IMR-90 (cell line): ENCODE data around the gene SYS1. TPM values are rescaled to one million over a fixed set of nuclear protein-coding genes. Genes with fewer than 3 reads are reported as not detected.
A peak's percentile ranks its signal among the peaks of the same experiment; 100 is the strongest.

Experiments
- ATAC-seq: fragments of 200-7000 bp; cut with Tn5 transposase; 2 replicates; pipeline ENCODE4 v1.9.1; 2020; ENCODE audit warnings: low read depth, mild to moderate bottlenecking, moderate library complexity
- BruUV-seq: library from RNA; stranded (reverse); fragments of 400-500 nt; replicated peaks from 2 replicates; lab custom pipeline; 2021; lab: Mats Ljungman, UMichigan
- CTCF ChIA-PET: fragments of 300-600 bp; formaldehyde crosslinking; extraction: SDS; loops from one replicate; lab custom pipeline; 2021; ENCODE audit warnings: antibody characterized with exemption; lab: Yijun Ruan, JAX
- POLR2A ChIA-PET: fragments of 300-600 bp; sonication (Branson Sonifier 250); formaldehyde crosslinking; loops from one replicate; lab custom pipeline; 2022; ENCODE audit warnings: antibody characterized with exemption; ENCODE audit not compliant: unreplicated experiment; lab: Charles Lee
- DNase-seq: peaks from one replicate; pipeline ENCODE4 v3.0.0; 2013
- H2AFZ ChIP-seq: replicated peaks from 2 replicates; pipeline ENCODE3; 2013; ENCODE audit warnings: low read length, mild to moderate bottlenecking; ENCODE audit not compliant: poor library complexity
- H2AK5ac ChIP-seq: 2 replicates; pipeline ENCODE4 v1.6.1; 2013; ENCODE audit warnings: low read depth, low read length, inconsistent platforms
- H2AK9ac ChIP-seq: replicated peaks from 2 replicates; pipeline ENCODE3; 2013; ENCODE audit warnings: mild to moderate bottlenecking, low read depth, low read length, moderate library complexity; ENCODE audit not compliant: poor library complexity
- H2BK120ac ChIP-seq: 2 replicates; pipeline ENCODE4 v1.6.1; 2013; ENCODE audit warnings: low read depth, low read length, inconsistent platforms
- H2BK15ac ChIP-seq: 3 replicates; pipeline ENCODE4 v1.6.1; 2013; ENCODE audit warnings: low read depth, low read length, inconsistent platforms
- H2BK20ac ChIP-seq: 2 replicates; pipeline ENCODE4 v1.6.1; 2013; ENCODE audit warnings: low read depth, mild to moderate bottlenecking, inconsistent platforms, low read length, moderate library complexity
- H2BK5ac ChIP-seq: 2 replicates; pipeline ENCODE4 v1.6.1; 2013; ENCODE audit warnings: mild to moderate bottlenecking, low read depth, low read length, inconsistent platforms; ENCODE audit not compliant: poor library complexity, severe bottlenecking
- H3K14ac ChIP-seq: replicated peaks from 2 replicates; pipeline ENCODE4 v1.6.1; 2013; ENCODE audit warnings: low read depth, low read length, inconsistent platforms
- H3K18ac ChIP-seq: 2 replicates; pipeline ENCODE4 v1.6.1; 2013; ENCODE audit warnings: low read depth, low read length, control low read depth
- H3K23ac ChIP-seq: 2 replicates; pipeline ENCODE4 v1.6.1; 2013; ENCODE audit warnings: low read depth, low read length, inconsistent platforms
- H3K27ac ChIP-seq: 2 replicates; pipeline ENCODE4 v1.5.1; 2013; ENCODE audit warnings: mild to moderate bottlenecking, control low read depth, low read length; ENCODE audit not compliant: insufficient read depth
- H3K27me3 ChIP-seq: 2 replicates; pipeline ENCODE4 v1.6.1; 2013; ENCODE audit warnings: low read length; ENCODE audit not compliant: control insufficient read depth, insufficient read depth
- H3K36me3 ChIP-seq: 2 replicates; pipeline ENCODE4 v1.6.1; 2013; ENCODE audit warnings: low read length, mixed read lengths; ENCODE audit not compliant: control insufficient read depth, insufficient read depth
- H3K4ac ChIP-seq: 2 replicates; pipeline ENCODE4 v1.6.1; 2013; ENCODE audit warnings: low read depth, low read length, inconsistent platforms
- H3K4me1 ChIP-seq: 2 replicates; pipeline ENCODE4 v1.6.1; 2013; ENCODE audit warnings: low read length, mixed read lengths; ENCODE audit not compliant: control insufficient read depth, insufficient read depth
- H3K4me2 ChIP-seq: 2 replicates; pipeline ENCODE4 v1.6.1; 2013; ENCODE audit warnings: low read depth, mild to moderate bottlenecking, control low read depth, low read length, moderate library complexity
- H3K4me3 ChIP-seq: 2 replicates; pipeline ENCODE4 v1.5.1; 2013; ENCODE audit warnings: low read depth, mild to moderate bottlenecking, control low read depth, low read length, moderate library complexity; ENCODE audit not compliant: insufficient read depth
- H3K56ac ChIP-seq: 2 replicates; pipeline ENCODE4 v1.6.1; 2013; ENCODE audit warnings: low read length, inconsistent platforms; ENCODE audit not compliant: insufficient read depth; ENCODE audit errors: extremely low read depth
- H3K79me1 ChIP-seq, 2 experiments: 2 replicates each; pipeline ENCODE4 v1.6.1; 2013; ENCODE audit warnings: low read length in 2 of 2, inconsistent platforms in 1 of 2, low read depth in 1 of 2
- H3K9ac ChIP-seq: 2 replicates; pipeline ENCODE4 v1.6.1; 2013; ENCODE audit warnings: low read depth, low read length, control low read depth
- H3K9me1 ChIP-seq: 2 replicates; pipeline ENCODE4 v1.6.1; 2013; ENCODE audit warnings: low read length, inconsistent platforms; ENCODE audit not compliant: insufficient read depth
- H3K9me3 ChIP-seq: 2 replicates; pipeline ENCODE4 v1.6.1; 2013; ENCODE audit warnings: low read length; ENCODE audit not compliant: control insufficient read depth, insufficient read depth
- H4K20me1 ChIP-seq: 2 replicates; pipeline ENCODE4 v1.6.1; 2013; ENCODE audit warnings: low read length, inconsistent platforms; ENCODE audit not compliant: insufficient read depth
- H4K5ac ChIP-seq: 2 replicates; pipeline ENCODE4 v1.6.1; 2013; ENCODE audit warnings: mild to moderate bottlenecking, low read depth, low read length, control low read depth
- H4K8ac ChIP-seq, 2 experiments: 2 replicates each; pipeline ENCODE4 v1.6.1; 2013; ENCODE audit warnings: low read depth in 2 of 2, low read length in 2 of 2, control low read depth in 1 of 2, inconsistent platforms in 1 of 2
- H4K91ac ChIP-seq: 2 replicates; pipeline ENCODE4 v1.6.1; 2013; ENCODE audit warnings: low read depth, low read length, inconsistent platforms; ENCODE audit not compliant: insufficient read depth
- BHLHE40 ChIP-seq: fragments of 150-350 bp; IDR thresholded peaks from 2 replicates; pipeline ENCODE4 v1.6.1; 2016; ENCODE audit warnings: mild to moderate bottlenecking, low read depth, low read length
- CEBPB ChIP-seq: IDR thresholded peaks from 2 replicates; pipeline ENCODE4 v1.6.1; 2012; ENCODE audit warnings: low read depth, low read length, improper control_type of control experiment
- FOS ChIP-seq: fragments of 150-350 bp; IDR thresholded peaks from 2 replicates; pipeline ENCODE4 v1.6.1; 2016; ENCODE audit warnings: low read depth, low read length
- MAFK ChIP-seq: IDR thresholded peaks from 2 replicates; pipeline ENCODE4 v1.6.1; 2012; ENCODE audit warnings: low read depth, low read length, improper control_type of control experiment
- MAZ ChIP-seq: IDR thresholded peaks from 2 replicates; pipeline ENCODE4 v1.6.1; 2012; ENCODE audit warnings: low read depth, mild to moderate bottlenecking, low read length, improper control_type of control experiment, moderate library complexity, borderline replicate concordance
- POLR2A ChIP-seq: IDR thresholded peaks from 2 replicates; pipeline ENCODE4 v1.6.1; 2012; ENCODE audit warnings: mild to moderate bottlenecking, low read depth, low read length
- SMC3 ChIP-seq: fragments of 150-350 bp; IDR thresholded peaks from 2 replicates; pipeline ENCODE4 v1.6.1; 2016; ENCODE audit warnings: low read depth, mild to moderate bottlenecking, antibody characterized with exemption, low read length, moderate library complexity
- WGBS, 2 experiments: methylation state at CpG; one replicate each; pipeline versions ENCODE4 v1.1.5 to v1.1.7; 2013; ENCODE audit warnings: missing lambda C conversion rate in 2 of 2; ENCODE audit not compliant: insufficient read length in 1 of 2; ENCODE audit errors: extremely low coverage in 2 of 2; 5-methylcytosine and 5-hydroxymethylcytosine counted together
- dilution Hi-C: fragments of 300-500 bp; cut with HindIII; formaldehyde crosslinking; loops from one replicate; pipeline ENCODE4 v1.14.3; 2018; ENCODE audit warnings: low sequenced_read_pairs; ENCODE audit not compliant: unreplicated experiment
- in situ Hi-C: fragments of 300-500 bp; cut with MboI; formaldehyde crosslinking; loops from 3 replicates; pipeline ENCODE4 v1.14.3; 2019; ENCODE audit warnings: low sequenced_read_pairs, inconsistent platforms, mixed read lengths
- intact Hi-C: fragments of 100-400 bp; cut with micrococcal nuclease; formaldehyde crosslinking; loops from 2 replicates; pipeline ENCODE4 v1.10.0; 2022
- polyA plus RNA-seq, 3 experiments: library from polyadenylated mRNA; depleted of rRNA; stranded (reverse); fragments of >200 nt; gene quantifications; 2 replicates each; pipeline ENCODE4 v1.2.3, GENCODE V29; 2012; ENCODE audit warnings: low replicate concordance in 1 of 3
- total RNA-seq: library from RNA; depleted of rRNA; stranded (reverse); fragments of >200 nt; gene quantifications from 2 replicates; pipeline ENCODE4 v1.2.3, GENCODE V29; 2012
- TF ChIP-seq, protein P1 (sequence below): conservative IDR thresholded peaks from 2 replicates; pipeline ENCODE4 v1.5.1; 2012; ENCODE audit warnings: mild to moderate bottlenecking, low read depth, low read length, improper control_type of control experiment

The SYS1 gene
- total and polyA plus RNA-seq, 2 of the 4 experiments (the other 2 are of a cell fraction), result 12.9 to 24.6 TPM

DNA sequence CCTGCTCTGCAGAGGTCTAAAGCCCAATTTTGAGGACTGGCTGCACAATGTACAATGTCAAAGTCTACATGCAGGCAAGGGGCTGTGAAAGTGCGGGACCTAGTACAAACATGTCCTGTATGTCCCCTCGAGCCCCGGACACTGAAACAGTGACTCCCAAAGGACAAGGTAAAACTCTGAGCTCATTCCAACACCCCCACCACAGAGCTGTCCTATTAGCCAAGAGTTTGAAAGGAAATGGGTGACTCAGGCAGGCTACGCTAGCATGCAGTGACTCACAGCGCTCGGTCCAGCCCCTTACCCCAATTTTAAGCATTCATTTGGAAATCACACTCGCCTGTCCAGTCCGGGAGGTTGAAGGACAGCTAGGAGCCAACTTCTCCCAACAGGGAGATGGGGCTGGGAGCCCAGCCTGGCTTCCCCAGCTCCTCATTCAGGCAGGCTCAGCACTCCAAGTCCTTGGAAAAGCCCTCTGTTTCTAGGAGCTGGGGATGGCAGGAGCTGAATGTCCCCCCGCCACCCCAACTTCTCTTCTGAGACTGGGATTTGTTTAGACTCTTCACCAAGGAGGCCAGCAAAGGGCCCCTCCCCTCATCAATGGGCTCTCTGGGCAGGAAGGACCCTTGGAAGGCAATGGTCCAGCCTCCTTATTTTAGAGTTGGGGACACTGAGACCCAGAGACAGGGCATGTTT, 18.6 kb upstream of the SYS1 start:
- peak overlapping the region; percentile 99 for H4K91ac ChIP-seq
- H2BK5ac ChIP-seq, result peak overlapping the region; percentile 93
- H3K4me3 ChIP-seq, result peak overlapping the region; percentile 21
- peaks cover 49% of the 10 kb centered on the region for H3K4me1 ChIP-seq
- H3K9me1 ChIP-seq, result peaks cover 28% of the 10 kb centered on the region
- BruUV-seq, result TSS peak; percentile 95
- H3K4me2 ChIP-seq, result peak overlapping the region; percentile 87
- H3K27me3 ChIP-seq, result no peaks in the 10 kb centered on the region
- intact Hi-C loops (no loop called here), dilution Hi-C loops (no loop called here), in situ Hi-C loops (loop anchor here (25.0 kb wide), 1 partner anchor 568 kb away; the partner anchor contains the start of gene PLTP)
- H2AFZ ChIP-seq, result peak overlapping the region; percentile 76
- H2BK120ac ChIP-seq, result peak overlapping the region; percentile 95
- peak overlapping the region; percentile 93 for H2AK5ac ChIP-seq
- H3K18ac ChIP-seq, result peak overlapping the region; percentile 71
- peak overlapping the region; percentile 99; the same call in 2 of the 3 replicates for H2BK15ac ChIP-seq
- H2AK9ac ChIP-seq, result peak overlapping the region; percentile 91
- peak overlapping the region; percentile 65 for H4K5ac ChIP-seq
- ATAC-seq, result peak; percentile 42
- H3K4ac ChIP-seq, result peak overlapping the region; percentile 99
- peak overlapping the region; percentile 84 for H3K56ac ChIP-seq
- peak overlapping the region; percentile 93 for H3K14ac ChIP-seq
- peaks cover 5 to 83% of the 10 kb centered on the region in 2 experiments; a peak in 3 of 4 replicates for H3K79me1 ChIP-seq
- TF ChIP-seq FOS, result peak; percentile 97
- no peak for TF ChIP-seq MAFK
- peak; percentile 93 for TF ChIP-seq CEBPB
- TF ChIP-seq MAZ, result peak; percentile 61; the same call in 1 of the 2 replicates
- TF ChIP-seq, protein P1, sequence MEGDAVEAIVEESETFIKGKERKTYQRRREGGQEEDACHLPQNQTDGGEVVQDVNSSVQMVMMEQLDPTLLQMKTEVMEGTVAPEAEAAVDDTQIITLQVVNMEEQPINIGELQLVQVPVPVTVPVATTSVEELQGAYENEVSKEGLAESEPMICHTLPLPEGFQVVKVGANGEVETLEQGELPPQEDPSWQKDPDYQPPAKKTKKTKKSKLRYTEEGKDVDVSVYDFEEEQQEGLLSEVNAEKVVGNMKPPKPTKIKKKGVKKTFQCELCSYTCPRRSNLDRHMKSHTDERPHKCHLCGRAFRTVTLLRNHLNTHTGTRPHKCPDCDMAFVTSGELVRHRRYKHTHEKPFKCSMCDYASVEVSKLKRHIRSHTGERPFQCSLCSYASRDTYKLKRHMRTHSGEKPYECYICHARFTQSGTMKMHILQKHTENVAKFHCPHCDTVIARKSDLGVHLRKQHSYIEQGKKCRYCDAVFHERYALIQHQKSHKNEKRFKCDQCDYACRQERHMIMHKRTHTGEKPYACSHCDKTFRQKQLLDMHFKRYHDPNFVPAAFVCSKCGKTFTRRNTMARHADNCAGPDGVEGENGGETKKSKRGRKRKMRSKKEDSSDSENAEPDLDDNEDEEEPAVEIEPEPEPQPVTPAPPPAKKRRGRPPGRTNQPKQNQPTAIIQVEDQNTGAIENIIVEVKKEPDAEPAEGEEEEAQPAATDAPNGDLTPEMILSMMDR, result no peak
- peak; percentile 91 for TF ChIP-seq POLR2A
- TF ChIP-seq SMC3, result no peak
- TF ChIP-seq BHLHE40, result peak; percentile 49; the same call in 1 of the 2 replicates
- H3K9me3 ChIP-seq, result no peaks in the 10 kb centered on the region
- H2BK20ac ChIP-seq, result peak overlapping the region; percentile 96
- peak; percentile 93 for DNase-seq
- peak overlapping the region; percentile 95 for H3K9ac ChIP-seq
- peak overlapping the region; percentile 92 for H3K27ac ChIP-seq
- POLR2A ChIA-PET, result interaction anchor here (0.6 to 1.9 kb wide), 4 partner anchors 9 to 652 kb away, joined by 4 to 9 read pairs (median 7); no protein-coding TSS in a partner anchor
- peak overlapping the region; percentile 98 for H3K23ac ChIP-seq
- H3K36me3 ChIP-seq, result peaks cover 23% of the 10 kb centered on the region
- no CpG with 5 or more reads among the region's 9 CpGs for WGBS, 2 experiments
- H4K8ac ChIP-seq, result peak overlapping the region; percentile 73 to 78
- CTCF ChIA-PET, result no interaction called here
- H4K20me1 ChIP-seq, result peaks cover 42% of the 10 kb centered on the region
